Measurements from ENCODE around the gene SFSWAP.

SFSWAP gene

DNA sequence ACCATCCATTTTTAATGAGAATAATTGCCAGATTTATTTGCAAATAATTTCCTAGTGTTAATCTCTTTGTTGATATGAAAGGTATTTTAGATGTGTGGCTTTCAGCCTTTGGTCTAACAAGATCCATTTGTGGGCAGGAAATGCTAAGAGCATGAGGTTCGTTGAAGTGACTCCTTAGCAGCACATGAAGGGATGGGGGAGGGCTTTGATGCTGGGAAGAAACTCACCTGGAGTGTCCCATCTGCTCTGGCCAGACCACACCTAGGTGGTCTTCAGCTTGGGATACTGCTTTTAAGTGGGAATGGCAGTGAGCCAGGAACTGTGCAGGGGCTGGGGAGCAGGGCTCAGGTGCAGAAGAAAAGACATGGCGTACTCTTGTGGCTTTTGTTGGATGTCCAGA is 13.6 kb downstream of the SFSWAP start:
- DNase-seq (ENCODE audit: low read depth), result no peak
- H3K4me3 ChIP-seq (replicated peaks; ENCODE audit: low read depth, low read length), result no peak overlapping the region
- TF ChIP-seq CTCF (IDR thresholded peaks at IDR 0.05; ENCODE audit: low read length, missing control alignments), result no peak

DNA sequence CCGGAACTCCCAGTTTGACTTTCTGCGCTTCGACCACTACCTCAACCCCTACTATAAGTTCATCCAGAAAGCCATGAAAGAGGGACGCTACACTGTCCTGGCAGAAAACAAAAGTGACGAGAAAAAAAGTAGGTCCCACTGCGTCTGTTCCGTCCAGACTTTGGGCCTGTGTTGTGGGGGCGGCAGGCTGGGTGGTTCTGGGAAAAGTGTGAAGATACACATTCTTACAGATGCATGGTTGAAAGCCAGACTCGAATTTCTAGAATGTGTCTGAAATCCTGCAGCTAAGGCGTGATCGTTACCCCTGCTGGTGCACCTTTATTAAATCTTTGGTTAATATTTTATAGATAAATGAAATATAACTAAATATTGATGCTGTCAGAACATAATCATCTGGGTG is 14.6 kb downstream of the SFSWAP start:
- no peak for DNase-seq (ENCODE audit: low read depth)
- H3K4me3 ChIP-seq (replicated peaks; ENCODE audit: low read depth, low read length), result no peak overlapping the region
- TF ChIP-seq CTCF (IDR thresholded peaks at IDR 0.05; ENCODE audit: low read length, missing control alignments), result no peak

DNA sequence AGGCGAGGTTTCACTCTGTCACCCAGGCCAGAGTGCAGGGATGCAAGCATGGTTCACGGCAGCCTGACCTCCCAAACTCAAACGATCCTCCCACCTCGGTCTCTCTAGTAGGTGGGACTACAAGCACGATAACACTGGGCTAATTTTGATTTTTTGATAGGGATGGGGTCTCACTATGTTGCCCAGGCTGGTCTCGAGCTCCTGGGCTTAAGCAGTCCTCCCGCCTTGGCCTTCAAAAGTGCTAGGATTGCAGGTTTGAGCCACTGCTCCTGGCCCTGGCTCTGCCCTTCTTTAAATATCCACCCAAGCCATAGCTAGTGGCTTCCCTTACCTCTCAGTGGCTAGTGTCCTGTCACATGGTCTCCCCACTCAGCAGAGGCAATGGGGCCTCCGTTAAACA is 17.8 kb downstream of the SFSWAP start:
- no peak for TF ChIP-seq CTCF (IDR thresholded peaks at IDR 0.05; ENCODE audit: low read length, missing control alignments)
- no peak overlapping the region for H3K4me3 ChIP-seq (replicated peaks; ENCODE audit: low read depth, low read length)
- no peak for DNase-seq (ENCODE audit: low read depth)

DNA sequence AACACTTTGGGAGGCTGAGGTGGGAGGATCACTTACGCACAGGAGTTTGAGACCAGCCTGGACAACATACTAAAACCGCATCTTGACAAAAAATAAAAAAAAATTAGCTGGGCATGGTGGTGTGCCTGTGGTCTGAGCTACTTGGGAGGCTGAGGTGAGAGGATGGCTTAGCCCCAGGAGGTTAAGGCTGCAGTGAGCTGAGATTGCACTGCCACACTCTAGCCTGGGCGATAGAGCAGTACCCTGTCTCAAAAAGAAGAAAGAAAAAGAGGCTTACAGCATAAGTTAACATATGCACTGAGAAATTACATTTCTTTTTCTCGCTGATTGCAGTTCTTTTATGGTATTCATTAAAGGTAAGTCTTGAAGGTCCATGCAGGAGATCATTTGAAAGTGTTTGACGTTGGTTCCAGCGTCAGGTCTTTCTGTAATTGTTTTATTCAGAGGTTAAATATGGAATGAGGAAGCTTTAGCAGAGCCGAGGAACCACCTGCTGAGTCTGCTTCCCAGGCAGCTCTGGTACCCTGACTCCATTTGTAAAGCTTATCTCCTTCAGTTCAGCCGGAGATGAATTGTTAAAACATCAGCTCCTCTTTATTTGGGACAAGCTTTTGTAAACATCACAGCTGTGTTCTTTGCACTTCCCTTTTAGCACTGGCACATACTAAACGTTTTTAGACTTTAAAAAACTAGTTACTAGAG is 18.5 kb downstream of the SFSWAP start:
- no peak for DNase-seq (ENCODE audit: low read depth)
- no peak for TF ChIP-seq CTCF (IDR thresholded peaks at IDR 0.05; ENCODE audit: low read length, missing control alignments)
- no peak overlapping the region for H3K4me3 ChIP-seq (replicated peaks; ENCODE audit: low read depth, low read length)

DNA sequence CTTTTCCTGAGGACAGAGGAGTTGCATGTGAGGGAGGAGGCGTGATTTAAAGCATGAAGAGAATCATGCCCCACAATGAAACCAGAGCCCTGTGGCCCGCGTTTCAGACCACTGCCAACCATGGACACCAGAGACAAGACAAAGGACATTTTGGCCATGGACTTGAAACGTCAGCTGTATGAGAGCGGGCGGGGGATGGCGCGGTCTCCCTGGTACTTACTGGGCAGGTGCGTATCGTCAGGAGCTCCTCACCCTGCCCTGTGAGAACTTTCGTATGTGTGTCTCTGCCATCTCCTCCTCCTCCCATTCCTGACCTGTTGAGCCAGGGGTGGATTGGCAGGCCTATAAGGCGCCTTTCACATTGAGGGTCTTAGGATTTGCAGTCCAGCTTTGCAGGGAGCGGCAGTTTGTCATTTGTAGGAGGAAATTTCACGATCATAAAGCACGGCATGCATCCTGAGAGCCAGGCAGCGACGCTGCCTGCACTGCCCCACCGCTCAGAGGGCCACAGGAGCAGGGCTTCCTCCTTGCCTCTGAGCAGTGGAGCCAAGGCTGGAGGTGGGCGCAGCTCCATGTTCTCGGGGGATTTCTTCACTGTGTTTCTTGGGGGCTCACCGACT is 22.2 kb downstream of the SFSWAP start:
- no peak for DNase-seq (ENCODE audit: low read depth)
- no peak for TF ChIP-seq CTCF (IDR thresholded peaks at IDR 0.05; ENCODE audit: low read length, missing control alignments)
- H3K4me3 ChIP-seq (replicated peaks; ENCODE audit: low read depth, low read length), result no peak overlapping the region

DNA sequence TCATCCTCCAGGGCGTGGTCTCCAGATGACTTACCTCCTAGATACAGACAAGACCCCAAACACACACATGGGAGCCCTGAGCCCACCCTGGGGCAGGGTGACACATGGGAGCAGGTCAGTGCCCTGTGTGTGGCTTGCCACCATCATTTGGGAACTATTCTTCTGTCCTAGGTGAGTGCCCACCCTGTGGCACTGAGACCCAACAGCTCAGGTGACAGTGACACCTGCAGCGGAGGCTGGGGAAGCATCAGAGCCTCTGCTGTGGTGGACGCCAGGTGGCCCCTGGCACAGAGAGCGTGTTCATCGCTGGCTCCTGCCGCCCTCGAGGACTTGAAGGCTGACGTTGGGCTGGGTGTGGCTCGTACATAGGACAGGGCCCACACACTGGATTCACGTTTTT is 23.0 kb downstream of the SFSWAP start:
- no peak for TF ChIP-seq CTCF (IDR thresholded peaks at IDR 0.05; ENCODE audit: low read length, missing control alignments)
- DNase-seq (ENCODE audit: low read depth), result no peak
- H3K4me3 ChIP-seq (replicated peaks; ENCODE audit: low read depth, low read length), result no peak overlapping the region

All from fibroblast of pulmonary artery (primary cell).